ENCODE data around the gene CTSK.

Gene CTSK

GRCh38 chr1:150810958-150811659, 3.0 kb upstream of the CTSK start (continued):
- TF ChIP-seq, protein P1, sequence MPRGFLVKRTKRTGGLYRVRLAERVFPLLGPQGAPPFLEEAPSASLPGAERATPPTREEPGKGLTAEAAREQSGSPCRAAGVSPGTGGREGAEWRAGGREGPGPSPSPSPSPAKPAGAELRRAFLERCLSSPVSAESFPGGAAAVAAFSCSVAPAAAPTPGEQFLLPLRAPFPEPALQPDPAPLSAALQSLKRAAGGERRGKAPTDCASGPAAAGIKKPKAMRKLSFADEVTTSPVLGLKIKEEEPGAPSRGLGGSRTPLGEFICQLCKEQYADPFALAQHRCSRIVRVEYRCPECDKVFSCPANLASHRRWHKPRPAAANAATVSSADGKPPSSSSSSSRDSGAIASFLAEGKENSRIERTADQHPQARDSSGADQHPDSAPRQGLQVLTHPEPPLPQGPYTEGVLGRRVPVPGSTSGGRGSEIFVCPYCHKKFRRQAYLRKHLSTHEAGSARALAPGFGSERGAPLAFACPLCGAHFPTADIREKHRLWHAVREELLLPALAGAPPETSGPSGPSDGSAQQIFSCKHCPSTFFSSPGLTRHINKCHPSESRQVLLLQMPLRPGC (tag by site-specific recombination; IDR thresholded peaks at IDR 0.05) = peak; percentile 84
- peak; percentile 77; the same call in 1 of the 2 replicates for TF ChIP-seq TSHZ1 (tag by site-specific recombination; IDR thresholded peaks at IDR 0.05; ENCODE audit: borderline replicate concordance)
- peak; percentile 55; the same call in 1 of the 2 replicates for TF ChIP-seq ZNF19 (tag by site-specific recombination; IDR thresholded peaks at IDR 0.05; ENCODE audit: low read depth)
- TF ChIP-seq, protein P2, sequence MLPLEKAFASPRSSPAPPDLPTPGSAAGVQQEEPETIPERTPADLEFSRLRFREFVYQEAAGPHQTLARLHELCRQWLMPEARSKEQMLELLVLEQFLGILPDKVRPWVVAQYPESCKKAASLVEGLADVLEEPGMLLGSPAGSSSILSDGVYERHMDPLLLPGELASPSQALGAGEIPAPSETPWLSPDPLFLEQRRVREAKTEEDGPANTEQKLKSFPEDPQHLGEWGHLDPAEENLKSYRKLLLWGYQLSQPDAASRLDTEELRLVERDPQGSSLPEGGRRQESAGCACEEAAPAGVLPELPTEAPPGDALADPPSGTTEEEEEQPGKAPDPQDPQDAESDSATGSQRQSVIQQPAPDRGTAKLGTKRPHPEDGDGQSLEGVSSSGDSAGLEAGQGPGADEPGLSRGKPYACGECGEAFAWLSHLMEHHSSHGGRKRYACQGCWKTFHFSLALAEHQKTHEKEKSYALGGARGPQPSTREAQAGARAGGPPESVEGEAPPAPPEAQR (tag by site-specific recombination; IDR thresholded peaks at IDR 0.05) = no peak
- TF ChIP-seq MEIS1 (CRISPR knock-in tag; IDR thresholded peaks at IDR 0.05; ENCODE audit: borderline replicate concordance) = no peak
- no peak for TF ChIP-seq HOXA7 (CRISPR knock-in tag; IDR thresholded peaks at IDR 0.05; ENCODE audit: borderline replicate concordance)
- TF ChIP-seq ZNF843 (tag by site-specific recombination; IDR thresholded peaks at IDR 0.05) = peak; percentile 96
- TF ChIP-seq ZNF214 (tag by site-specific recombination; IDR thresholded peaks at IDR 0.05; ENCODE audit: borderline replicate concordance) = no peak
- TF ChIP-seq KLF8 (tag by site-specific recombination; IDR thresholded peaks at IDR 0.05) = 0 out of 2 replicates have a peak, but pooled peaks have one; percentile 26
- TF ChIP-seq ZNF664 (tag by site-specific recombination; IDR thresholded peaks at IDR 0.05) = no peak
- TF ChIP-seq ZNF311 (tag by site-specific recombination; IDR thresholded peaks at IDR 0.05; ENCODE audit: borderline replicate concordance) = no peak
- TF ChIP-seq, protein P3, sequence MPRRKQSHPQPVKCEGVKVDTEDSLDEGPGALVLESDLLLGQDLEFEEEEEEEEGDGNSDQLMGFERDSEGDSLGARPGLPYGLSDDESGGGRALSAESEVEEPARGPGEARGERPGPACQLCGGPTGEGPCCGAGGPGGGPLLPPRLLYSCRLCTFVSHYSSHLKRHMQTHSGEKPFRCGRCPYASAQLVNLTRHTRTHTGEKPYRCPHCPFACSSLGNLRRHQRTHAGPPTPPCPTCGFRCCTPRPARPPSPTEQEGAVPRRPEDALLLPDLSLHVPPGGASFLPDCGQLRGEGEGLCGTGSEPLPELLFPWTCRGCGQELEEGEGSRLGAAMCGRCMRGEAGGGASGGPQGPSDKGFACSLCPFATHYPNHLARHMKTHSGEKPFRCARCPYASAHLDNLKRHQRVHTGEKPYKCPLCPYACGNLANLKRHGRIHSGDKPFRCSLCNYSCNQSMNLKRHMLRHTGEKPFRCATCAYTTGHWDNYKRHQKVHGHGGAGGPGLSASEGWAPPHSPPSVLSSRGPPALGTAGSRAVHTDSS (tag by site-specific recombination; IDR thresholded peaks at IDR 0.05) = no peak
- TF ChIP-seq ZNF155 (tag by site-specific recombination; IDR thresholded peaks at IDR 0.05) = no peak
- peak; percentile 48; the same call in 1 of the 2 replicates for TF ChIP-seq ZBTB8A (tag by site-specific recombination; IDR thresholded peaks at IDR 0.05)
- no peak; the same call in 1 of the 2 replicates for TF ChIP-seq YY1 (tag by site-specific recombination; IDR thresholded peaks at IDR 0.05)
- TF ChIP-seq IKZF3 (tag by site-specific recombination; IDR thresholded peaks at IDR 0.05) = peak; percentile 80
- TF ChIP-seq ZNF76 (tag by site-specific recombination; IDR thresholded peaks at IDR 0.05; ENCODE audit: borderline replicate concordance, low read depth) = no peak
- TF ChIP-seq ZNF692 (tag by site-specific recombination; IDR thresholded peaks at IDR 0.05) = peak; percentile 78

Data from HEK293 (cell line).